Measurements from ENCODE around the gene BCL11B.
"Not testable (repeated sequence)": the region's sequence is repeated elsewhere in the genome, so short reads cannot be mapped to it uniquely, and the experiment has no call there.

BCL11B gene

DNA sequence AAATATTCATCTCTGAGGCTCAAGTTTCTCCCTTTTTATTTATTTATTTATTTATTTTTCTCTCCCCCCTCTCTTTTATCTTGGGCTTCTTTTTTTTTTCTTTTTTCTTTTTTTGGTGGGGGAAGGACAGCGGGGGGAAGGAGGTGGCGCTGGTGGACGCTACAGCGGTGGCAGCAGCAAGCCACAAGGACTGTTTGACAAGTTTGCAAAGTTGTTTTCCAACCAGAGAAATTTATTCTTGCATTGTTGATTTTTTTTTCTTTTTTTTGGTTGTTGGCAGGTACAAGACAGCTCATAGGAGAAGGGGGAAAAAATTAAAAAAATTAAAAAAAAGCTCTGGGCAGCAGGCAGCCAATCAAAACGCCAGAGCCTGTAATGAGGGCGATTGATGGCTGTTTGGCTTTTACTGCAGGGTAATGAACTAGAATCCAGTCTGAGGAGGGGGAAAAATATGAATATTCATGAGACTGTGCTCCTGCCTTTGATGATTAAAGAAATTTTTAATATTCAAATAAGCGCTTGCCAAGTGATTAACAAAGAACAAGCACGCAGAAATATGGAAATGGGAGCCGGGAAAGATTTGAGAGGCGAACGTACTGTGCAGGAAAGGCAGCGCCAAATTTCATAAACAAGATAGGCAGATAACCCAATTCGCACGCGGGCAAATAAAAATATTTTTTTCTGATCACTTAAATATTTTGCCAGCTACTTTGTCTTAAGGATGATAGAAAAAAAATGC, 36.2 kb downstream of the BCL11B start:
- H3K36me3 Mint-ChIP-seq (ENCODE audit: low read depth): peaks cover 26% of the 10 kb centered on the region

DNA sequence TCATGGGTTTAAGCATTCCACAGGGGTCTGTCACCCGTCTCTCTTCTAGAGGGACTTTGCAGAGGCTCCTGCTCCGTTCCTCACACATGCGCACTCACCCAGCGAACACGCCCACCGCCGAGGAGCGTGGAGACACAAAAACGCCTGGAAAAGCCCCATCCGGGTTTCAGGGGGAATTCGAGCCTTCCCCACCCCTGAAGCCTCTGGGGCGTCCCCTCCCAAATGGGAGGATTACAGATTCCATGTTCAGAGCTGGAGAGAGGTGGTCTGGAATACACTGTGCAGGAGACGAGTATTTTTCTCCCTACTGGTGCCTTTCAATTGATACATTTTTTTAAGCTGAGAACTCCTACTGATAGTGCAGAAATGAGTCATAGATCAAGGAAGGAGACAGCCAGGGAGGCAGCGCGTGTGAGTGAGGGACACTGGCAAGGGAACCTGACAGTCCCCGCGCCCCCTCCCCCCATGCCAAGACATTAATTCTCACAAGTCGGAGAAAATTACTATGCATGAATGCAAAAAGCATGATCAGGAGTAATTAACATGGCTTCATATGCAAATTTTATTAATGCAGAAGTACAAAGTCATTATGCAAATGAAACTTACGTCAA, 36.9 kb downstream of the BCL11B start:
- Mint-ChIP-seq H3K4me3 (peak overlapping the region; percentile 77), H3K27ac (peak overlapping the region; percentile 99), H3K27me3 (no peaks in the 10 kb centered on the region), H3K36me3 (ENCODE audit: low read depth) (peaks cover 32% of the 10 kb centered on the region), H3K4me1 (ENCODE audit: low read depth) (peaks cover 98% of the 10 kb centered on the region), H3K9me3 (no peaks in the 10 kb centered on the region)

More for the DNA sequence above, 36.2 kb downstream of the BCL11B start:
- H3K9me3 Mint-ChIP-seq: no peaks in the 10 kb centered on the region
- peak overlapping the region; percentile 99 for H3K27ac Mint-ChIP-seq
- H3K4me1 Mint-ChIP-seq (ENCODE audit: low read depth): peaks cover 98% of the 10 kb centered on the region
- peak overlapping the region; percentile 77 for H3K4me3 Mint-ChIP-seq
- H3K27me3 Mint-ChIP-seq: no peaks in the 10 kb centered on the region

DNA sequence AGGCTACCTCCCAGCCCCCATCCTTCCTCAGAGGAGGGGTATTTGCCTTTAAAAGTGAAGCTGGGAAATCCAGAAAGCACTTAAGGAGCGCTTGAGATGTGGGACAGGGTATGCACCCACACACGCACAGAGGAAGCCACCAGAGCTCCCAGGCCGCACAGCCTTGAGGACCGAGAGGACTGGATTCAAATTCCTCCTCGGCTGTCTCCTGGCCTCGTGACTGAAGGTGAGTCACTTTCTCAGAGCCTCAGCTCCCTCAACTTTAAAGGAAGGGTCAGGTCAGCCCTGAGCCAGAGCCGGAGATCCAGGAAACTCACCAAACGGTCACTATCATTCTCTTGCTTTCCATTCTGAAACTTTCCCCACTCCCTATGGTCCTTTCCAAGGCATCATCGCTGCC, 37.6 kb downstream of the BCL11B start:
- Mint-ChIP-seq H3K36me3 (ENCODE audit: low read depth) (peaks cover 29% of the 10 kb centered on the region), H3K4me3 (peak overlapping the region; percentile 77), H3K27me3 (no peaks in the 10 kb centered on the region), H3K4me1 (ENCODE audit: low read depth) (peaks cover 98% of the 10 kb centered on the region), H3K27ac (peak overlapping the region; percentile 99), H3K9me3 (no peaks in the 10 kb centered on the region)

DNA sequence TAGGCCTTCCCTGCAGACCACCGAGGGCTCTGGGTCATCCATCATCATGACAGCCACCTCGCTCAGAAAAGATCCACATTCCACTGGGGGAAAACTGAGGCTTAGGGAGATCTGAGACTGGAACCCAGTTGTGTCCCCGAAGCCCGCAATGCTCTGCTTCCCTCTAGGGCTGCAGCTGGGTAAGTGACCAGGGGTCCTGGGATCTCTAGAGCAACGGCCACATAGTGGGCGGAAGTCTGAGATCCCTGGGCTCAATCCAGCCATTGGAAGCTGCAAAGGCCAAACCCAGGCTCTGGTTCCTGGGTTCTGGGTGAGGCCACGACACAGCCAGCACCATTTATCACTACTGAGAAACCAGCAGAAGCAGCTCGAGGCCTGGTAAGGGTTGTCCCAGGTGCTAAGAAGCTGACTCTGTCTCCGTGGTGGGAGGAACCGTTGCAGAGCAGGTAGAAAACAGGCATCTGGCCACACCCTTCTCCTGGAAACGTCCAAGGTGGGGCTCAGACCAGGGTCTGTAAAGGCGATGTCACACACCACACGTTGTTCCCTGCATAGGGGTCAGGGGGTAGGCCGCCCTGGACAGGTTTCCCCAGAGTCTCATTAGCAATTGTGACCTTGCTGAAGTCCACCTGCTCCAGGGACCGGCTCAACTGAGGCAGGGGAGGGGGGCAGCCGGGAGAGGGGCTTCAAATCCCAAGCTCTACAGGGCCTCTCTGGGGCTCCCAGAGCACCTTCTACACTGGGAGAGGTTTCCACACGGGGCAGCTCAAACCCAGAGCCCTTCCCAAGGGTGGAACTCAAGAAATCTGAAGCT, 38.6 kb downstream of the BCL11B start:
- peak overlapping the region; percentile 99 for H3K27ac Mint-ChIP-seq
- peak overlapping the region; percentile 55 for H3K4me3 Mint-ChIP-seq
- peaks cover 31% of the 10 kb centered on the region for H3K36me3 Mint-ChIP-seq (ENCODE audit: low read depth)
- peaks cover 98% of the 10 kb centered on the region for H3K4me1 Mint-ChIP-seq (ENCODE audit: low read depth)
- no peaks in the 10 kb centered on the region for H3K27me3 Mint-ChIP-seq
- H3K9me3 Mint-ChIP-seq: no peaks in the 10 kb centered on the region

DNA sequence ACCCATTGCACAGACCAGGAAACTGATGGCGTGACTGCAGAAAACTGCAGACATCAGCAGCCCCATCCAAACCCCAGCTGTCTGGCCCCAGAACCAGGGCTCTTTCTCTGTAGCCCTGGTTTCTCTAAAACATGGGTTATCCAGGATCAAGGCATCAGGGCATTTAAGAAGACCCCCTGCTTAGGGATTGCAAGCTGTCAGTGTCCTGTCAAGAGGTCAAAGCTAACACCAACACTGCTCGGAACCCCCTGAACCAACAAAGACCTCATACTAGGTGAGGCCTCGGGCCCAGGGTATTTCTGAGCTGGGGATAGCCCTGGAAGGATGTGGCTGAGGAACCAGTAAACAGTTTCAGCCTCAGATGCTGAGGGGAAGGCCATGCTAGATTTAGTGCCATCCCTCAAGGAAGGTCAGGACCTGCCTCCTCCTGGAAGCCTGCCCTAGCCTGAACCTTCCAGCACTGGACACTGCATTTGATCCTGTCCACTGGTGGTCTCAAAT, 39.2 kb downstream of the BCL11B start:
- Mint-ChIP-seq H3K4me3 (peak overlapping the region; percentile 55), H3K9me3 (no peaks in the 10 kb centered on the region), H3K36me3 (ENCODE audit: low read depth) (peaks cover 33% of the 10 kb centered on the region), H3K4me1 (ENCODE audit: low read depth) (peaks cover 98% of the 10 kb centered on the region), H3K27ac (peak overlapping the region; percentile 99), H3K27me3 (no peaks in the 10 kb centered on the region)

DNA sequence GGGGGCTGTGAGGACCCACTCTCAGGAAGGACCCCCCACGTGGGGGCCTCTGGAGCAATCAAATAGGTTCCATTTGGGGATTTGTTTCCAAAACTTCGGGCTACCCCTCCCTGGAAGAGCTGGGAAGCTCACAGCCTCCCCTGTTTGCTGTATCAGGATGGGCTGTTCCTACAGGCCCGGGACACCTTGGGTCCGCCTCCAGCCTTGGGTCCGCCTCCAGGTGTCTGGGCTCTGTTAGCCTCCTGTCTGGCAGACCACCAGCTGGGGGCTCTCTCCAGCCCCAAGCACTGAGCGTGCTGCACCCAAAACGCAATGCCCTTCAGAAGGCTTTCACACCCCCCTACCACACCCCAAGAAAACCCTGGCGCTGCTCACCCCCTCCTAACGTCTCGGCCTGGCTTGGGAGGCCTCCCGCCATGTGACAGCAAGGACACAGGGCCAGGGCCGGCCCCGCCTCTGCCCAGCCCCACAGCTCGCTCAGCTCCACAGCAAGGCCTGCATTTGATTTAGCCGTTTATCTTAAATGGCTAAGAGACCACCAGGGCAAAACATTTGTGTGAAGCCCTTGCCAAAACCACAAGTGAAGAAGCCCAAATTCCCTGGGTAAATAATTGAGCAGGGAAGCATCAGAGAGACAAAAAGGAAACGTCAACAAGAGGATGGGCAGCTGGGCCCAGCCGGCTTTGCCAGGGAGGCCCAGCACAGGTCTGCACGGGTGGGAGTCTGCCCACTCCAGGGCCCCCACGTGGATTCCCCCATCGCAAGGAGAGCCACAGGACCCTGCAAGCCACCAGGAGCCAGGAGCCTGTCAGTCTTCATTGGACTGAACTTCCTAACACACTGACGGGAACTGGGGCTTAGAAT, 39.9 kb downstream of the BCL11B start:
- Mint-ChIP-seq H3K36me3 (ENCODE audit: low read depth) (peaks cover 27% of the 10 kb centered on the region), H3K27ac (peak overlapping the region; percentile 99), H3K9me3 (no peaks in the 10 kb centered on the region), H3K27me3 (no peaks in the 10 kb centered on the region), H3K4me3 (peak overlapping the region; percentile 65), H3K4me1 (ENCODE audit: low read depth) (peaks cover 98% of the 10 kb centered on the region)

DNA sequence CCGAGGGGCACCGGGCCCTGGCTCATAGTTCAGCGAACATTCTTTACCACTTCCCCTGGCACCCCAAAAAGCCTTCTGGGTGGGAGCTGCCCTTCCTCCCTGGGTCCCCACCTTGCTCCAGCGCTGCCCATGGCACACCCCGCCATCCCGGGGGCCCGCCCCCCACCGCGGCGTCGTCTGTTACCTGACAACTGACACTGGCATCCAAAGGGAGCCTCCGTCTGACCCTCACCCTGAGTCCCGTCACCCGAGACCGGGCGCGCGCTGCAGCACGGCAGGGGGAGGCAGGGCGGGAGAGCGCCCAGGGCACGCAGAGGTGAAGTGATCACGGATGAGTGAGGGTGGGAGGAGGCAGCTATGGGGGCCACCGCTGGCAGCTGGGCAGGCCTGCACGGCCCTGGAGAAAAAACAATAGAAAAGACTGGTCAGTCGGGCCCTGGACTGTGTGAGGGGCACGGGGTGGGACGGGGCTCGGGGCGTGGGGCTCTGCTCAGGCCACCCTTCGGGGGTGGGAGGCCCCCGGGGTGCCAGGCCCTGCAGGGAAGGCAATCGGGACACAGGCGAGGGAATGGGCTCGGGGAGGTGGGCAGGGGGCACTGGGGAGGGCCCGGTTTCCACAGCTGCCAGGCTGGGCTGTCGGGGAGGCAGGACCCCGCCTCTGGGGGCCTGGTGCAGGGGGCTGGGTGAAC, 40.7 kb downstream of the BCL11B start:
- H3K27ac Mint-ChIP-seq: peak overlapping the region; percentile 99
- no peaks in the 10 kb centered on the region for H3K9me3 Mint-ChIP-seq
- H3K27me3 Mint-ChIP-seq: no peaks in the 10 kb centered on the region
- H3K4me1 Mint-ChIP-seq (ENCODE audit: low read depth): peaks cover 98% of the 10 kb centered on the region
- peaks cover 28% of the 10 kb centered on the region for H3K36me3 Mint-ChIP-seq (ENCODE audit: low read depth)
- H3K4me3 Mint-ChIP-seq: peak overlapping the region; percentile 69

DNA sequence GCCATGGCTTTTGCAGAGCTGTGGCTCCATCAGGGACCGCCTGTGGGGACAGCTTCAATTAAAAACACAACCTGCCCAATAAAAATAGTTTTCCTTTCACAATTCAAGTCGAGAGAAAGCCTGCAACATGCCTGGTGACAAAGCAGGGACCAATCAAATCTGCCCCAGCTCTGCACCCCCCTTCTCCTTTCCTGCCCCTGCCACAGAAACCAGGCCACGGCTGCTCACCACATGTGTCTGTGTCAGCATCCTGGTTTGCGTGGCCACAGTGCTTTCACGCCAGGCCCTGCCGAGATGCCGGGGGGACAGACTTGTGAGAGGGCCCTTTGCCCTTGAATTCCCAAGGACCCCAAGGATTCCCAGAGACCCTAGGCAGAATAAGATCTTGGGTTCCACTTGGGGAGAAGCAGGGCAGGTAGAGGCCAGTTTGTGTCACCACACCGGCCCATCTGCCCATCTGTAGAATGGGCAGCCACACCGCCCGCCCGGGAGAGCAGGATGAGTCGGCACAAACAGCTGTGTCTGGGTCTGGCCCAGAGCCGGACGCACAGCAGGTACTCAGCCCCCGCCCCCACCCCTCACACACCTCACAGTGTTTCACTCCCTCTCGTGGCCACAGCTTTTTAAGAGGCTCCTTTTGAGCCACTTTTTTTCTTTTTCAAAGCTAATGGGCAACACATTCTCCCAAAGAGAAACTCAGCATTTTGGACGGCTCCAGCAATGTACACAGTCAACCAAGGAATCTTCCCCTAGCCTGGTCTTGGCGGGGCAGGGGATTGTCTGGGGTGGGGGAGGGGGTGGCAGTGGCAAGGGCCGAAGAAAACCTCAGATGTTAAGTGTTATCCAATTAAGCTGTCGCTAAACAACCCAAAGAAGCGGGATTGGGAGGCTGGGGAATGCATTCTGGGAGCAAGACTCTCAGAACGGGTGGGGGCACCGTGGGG, 41.5 kb downstream of the BCL11B start:
- Mint-ChIP-seq H3K9me3 (no peaks in the 10 kb centered on the region), H3K36me3 (ENCODE audit: low read depth) (peaks cover 33% of the 10 kb centered on the region), H3K4me1 (ENCODE audit: low read depth) (peaks cover 98% of the 10 kb centered on the region), H3K4me3 (peak overlapping the region; percentile 69), H3K27ac (peak overlapping the region; percentile 96), H3K27me3 (no peaks in the 10 kb centered on the region)

DNA sequence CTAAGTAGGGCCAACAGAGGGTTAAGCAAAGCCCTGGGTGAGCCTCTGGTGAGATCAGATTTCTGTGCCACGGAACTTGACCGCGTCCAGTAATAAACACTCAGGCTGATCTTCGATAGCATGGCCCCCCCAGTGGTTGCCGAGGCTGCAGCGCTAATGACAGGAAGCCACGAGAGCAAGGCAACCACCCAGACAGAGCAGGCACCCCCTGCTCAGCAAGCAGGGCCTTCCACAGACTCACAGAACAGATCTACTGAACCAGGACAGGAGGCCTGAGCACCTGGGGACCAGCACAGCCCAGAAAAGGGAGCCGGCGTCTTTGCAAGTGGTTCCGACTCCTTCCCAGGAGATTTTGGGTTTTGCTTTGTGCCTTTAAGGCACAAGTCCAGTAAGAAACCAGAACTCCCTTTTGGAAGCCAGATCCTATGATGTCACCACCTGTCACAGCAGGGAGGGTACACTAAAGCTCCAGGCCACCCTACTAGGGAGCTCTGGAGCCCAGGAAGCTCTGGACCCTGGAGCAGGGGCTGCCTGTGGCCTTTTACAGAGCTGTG, 42.3 kb downstream of the BCL11B start:
- Mint-ChIP-seq H3K36me3 (ENCODE audit: low read depth) (peaks cover 38% of the 10 kb centered on the region), H3K4me1 (ENCODE audit: low read depth) (peaks cover 98% of the 10 kb centered on the region), H3K4me3 (peak overlapping the region; percentile 69), H3K9me3 (no peaks in the 10 kb centered on the region), H3K27me3 (no peaks in the 10 kb centered on the region), H3K27ac (peak overlapping the region; percentile 96)

DNA sequence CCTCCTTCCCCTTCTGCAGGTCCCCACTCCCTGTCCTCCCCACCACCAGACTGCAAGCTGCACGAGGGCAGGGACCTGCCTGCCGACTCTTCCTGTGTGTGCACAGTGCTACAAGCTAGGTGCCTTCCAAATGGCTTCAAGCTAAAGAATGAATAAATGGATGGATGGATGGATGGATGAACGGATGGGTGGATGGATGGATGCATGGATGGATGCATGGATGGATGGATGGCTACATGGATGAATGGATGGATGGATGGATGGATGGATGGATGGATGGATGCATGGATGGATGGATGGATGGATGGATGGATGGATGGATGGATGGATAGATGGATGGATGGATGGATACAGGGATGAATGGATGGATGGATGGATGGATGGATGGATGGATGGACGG, 43.2 kb downstream of the BCL11B start:
- peaks cover 98% of the 10 kb centered on the region for H3K4me1 Mint-ChIP-seq (ENCODE audit: low read depth)
- H3K4me3 Mint-ChIP-seq, H3K9me3 Mint-ChIP-seq, H3K27me3 Mint-ChIP-seq: not testable (repeated sequence)
- H3K36me3 Mint-ChIP-seq (ENCODE audit: low read depth): peaks cover 44% of the 10 kb centered on the region
- peak overlapping the region; percentile 96 for H3K27ac Mint-ChIP-seq

DNA sequence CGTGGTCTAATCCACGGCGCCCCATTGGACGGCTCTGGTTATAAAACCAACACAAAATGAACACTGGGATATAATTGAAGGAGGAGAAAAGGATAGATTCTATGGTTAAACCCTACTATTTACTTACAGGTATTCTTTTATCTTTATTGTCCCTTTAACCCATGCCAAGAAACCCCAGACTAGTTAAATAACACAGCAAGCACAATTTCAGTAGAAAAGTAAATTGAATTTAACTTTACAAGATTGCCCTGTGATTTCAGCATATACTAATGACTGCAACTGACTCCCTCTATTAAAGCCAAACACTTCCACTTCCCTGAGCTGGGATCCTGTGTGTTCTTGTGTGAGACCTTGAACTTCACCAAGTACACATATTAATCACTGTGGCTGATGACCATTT, 45.3 kb downstream of the BCL11B start:
- H3K27ac Mint-ChIP-seq: peak overlapping the region; percentile 89

DNA sequence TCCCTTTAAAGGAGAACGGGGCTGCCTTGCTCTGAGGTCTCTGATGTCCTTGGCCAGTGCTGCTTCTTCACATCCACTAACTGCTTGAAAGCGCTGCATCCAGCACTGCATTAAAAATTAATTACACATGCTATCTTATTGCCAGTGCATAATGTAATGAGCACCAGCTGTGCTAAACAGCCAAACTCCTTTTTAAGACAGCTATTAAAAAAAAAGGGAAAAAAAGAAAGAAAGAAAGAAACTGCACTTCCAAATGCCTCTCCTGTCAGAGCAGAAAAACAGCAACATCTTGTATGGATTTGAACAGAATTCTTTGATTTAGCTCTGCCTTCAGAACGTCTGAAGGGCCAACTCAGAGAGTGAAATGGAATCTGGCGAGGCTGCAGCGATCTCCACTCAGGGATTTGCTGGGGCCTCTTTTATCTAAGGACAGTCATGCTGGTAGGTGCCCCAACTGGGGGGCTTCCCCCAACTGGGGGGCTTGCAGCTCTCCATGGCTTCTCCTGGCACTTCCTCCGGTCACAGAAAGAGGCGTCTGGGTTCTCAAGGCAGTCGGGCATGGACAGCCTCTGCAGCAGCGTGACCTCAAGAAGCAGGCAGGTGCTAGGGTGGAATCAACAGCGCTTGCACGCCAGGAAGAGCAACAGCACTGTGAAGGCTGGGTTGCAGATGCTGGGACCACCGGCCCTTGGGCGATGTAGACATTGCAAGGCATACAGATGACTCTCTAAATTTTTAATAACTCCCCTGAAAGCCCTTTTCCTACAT, 46.4 kb downstream of the BCL11B start:
- Mint-ChIP-seq H3K27ac (peak overlapping the region; percentile 89), H3K4me1 (ENCODE audit: low read depth) (peaks cover 95% of the 10 kb centered on the region), H3K36me3 (ENCODE audit: low read depth) (peaks cover 42% of the 10 kb centered on the region), H3K27me3 (no peaks in the 10 kb centered on the region), H3K9me3 (no peaks in the 10 kb centered on the region), H3K4me3 (peak overlapping the region; percentile 58)

More for the DNA sequence above, 45.3 kb downstream of the BCL11B start:
- peaks cover 44% of the 10 kb centered on the region for H3K36me3 Mint-ChIP-seq (ENCODE audit: low read depth)
- H3K4me1 Mint-ChIP-seq (ENCODE audit: low read depth): peaks cover 97% of the 10 kb centered on the region
- no peaks in the 10 kb centered on the region for H3K9me3 Mint-ChIP-seq
- H3K4me3 Mint-ChIP-seq: peak overlapping the region; percentile 58
- no peaks in the 10 kb centered on the region for H3K27me3 Mint-ChIP-seq

All from stimulated activated naive CD8-positive, alpha-beta T cell treated with anti-CD3 and anti-CD28 coated beads, Interleukin-15, Interleukin-2, amounts not matched to agents 100 ng/mL and 50 ng/mL, for 24 hours (primary cell).